Adrenal gland (tissue), 12 donors: ENCODE measurements around the gene CRAT. TPM values are rescaled to one million over a fixed set of nuclear protein-coding genes. Genes with fewer than 3 reads are reported as not detected.

Source experiments
- DNase-seq, 7 donors: peaks; one replicate each; pipeline ENCODE4 v3.0.0-alpha.2; 2019 to 2020
- H3K27ac ChIP-seq, 5 donors: fragments of 200-600 bp; sonication (generic) in 4 of 5; 1 replicate in 3 of 5; 2 replicates in 2 of 5; pipeline versions ENCODE4 v1.5.1 to v1.8.0; 2016 to 2020; ENCODE audit warnings: mild to moderate bottlenecking in 1 of 5
- H3K27me3 ChIP-seq: fragments of 200-600 bp; 2 replicates; pipeline ENCODE4 v1.8.0; 2021
- H3K36me3 ChIP-seq, 2 donors: fragments of 200-600 bp; replicated peaks in 1 of 2; 1 replicate in 1 of 2; 2 replicates in 1 of 2; pipeline versions ENCODE4 v1.5.1 to v1.8.0; 2018 to 2022
- H3K4me1 ChIP-seq, 2 donors: fragments of 200-600 bp; replicated peaks in 1 of 2; 1 replicate in 1 of 2; 2 replicates in 1 of 2; pipeline versions ENCODE4 v1.5.1 to v1.8.0; 2018 to 2021
- H3K4me3 ChIP-seq, 4 donors: fragments of 200-600 bp; sonication (generic) in 3 of 4; one replicate each; pipeline ENCODE4 v1.5.1; 2016 to 2018
- H3K9me3 ChIP-seq, 3 donors: fragments of 200-600 bp; sonication (generic) in 1 of 3; replicated peaks in 1 of 3; 1 replicate in 2 of 3; 2 replicates in 1 of 3; pipeline versions ENCODE4 v1.5.1 to v1.8.0; 2016 to 2021
- CTCF ChIP-seq, 6 experiments: fragments of 450-650 bp in 4 of 6; fragments of 200-600 bp in 2 of 6; sonication (generic) in 1 of 6; IDR thresholded peaks; 1 replicate in 5 of 6; 2 replicates in 1 of 6; pipeline versions ENCODE4 v1.5.1 to v1.8.0; 2016 to 2021; ENCODE audit warnings: antibody characterized with exemption in 6 of 6, mild to moderate bottlenecking in 2 of 6, moderate library complexity in 1 of 6
- POLR2A ChIP-seq, 2 donors: fragments of 450-650 bp; IDR thresholded peaks; one replicate each; pipeline ENCODE4 v1.6.1; 2017; ENCODE audit warnings: antibody characterized with exemption in 2 of 2, mild to moderate bottlenecking in 2 of 2, moderate library complexity in 1 of 2
- WGBS, 4 donors: extraction: QIAGEN DNeasy Blood & Tissue Kit in 2 of 4; methylation state at CpG; one replicate each; pipeline versions ENCODE4 v1.1.5 to v1.1.7; 2013 to 2017; 5-methylcytosine and 5-hydroxymethylcytosine counted together
- intact Hi-C, 2 donors: fragments of 100-400 bp; cut with DNase I; formaldehyde crosslinking; loops; one replicate each; pipeline versions ENCODE4 v1.14.1 to v1.15.0; 2022 to 2023
- polyA plus RNA-seq, 3 donors: library from polyadenylated mRNA; stranded (reverse); fragments of 200-250 nt in 2 of 3; fragments of 350-450 nt in 1 of 3; fragmentation: Illumina TruSeq in 1 of 3; extraction: RNeasy Lipid Tissue Mini Kit (QIAGEN cat#74804) in 1 of 3; gene quantifications; one replicate each; pipeline ENCODE4 v1.2.3, GENCODE V29; 2013 to 2014
- total RNA-seq, 9 donors: library from RNA; depleted of rRNA in 4 of 9; stranded (reverse); fragments of >200 nt in 4 of 9; fragments of 120-200 nt in 1 of 9; fragmentation: NEBNext Ultra II Directional in 1 of 9; extraction: Animal tissue kit (Norgen Biotek cat#: 25700) in 1 of 9; gene quantifications; one replicate each; pipeline versions ENCODE4 v1.1.0 to v1.2.4, GENCODE V29; 2013 to 2023
- donor health status: healthy with polysubstance abuse.
- donor health status: Bipolar disorder and iron deficiency.
- donor health status: DM: yes; HTN: yes; CAD: no.
- donor health status: DM: no; HTN: no; CAD: no.
- donor health status: DM: no; HTN: no; CAD: no.
- donor health status: DM: yes; HTN: yes; CAD: no.

The CRAT gene
- total and polyA plus RNA-seq, 12 donors = 26.8 to 144 (median 91.2) TPM

DNA sequence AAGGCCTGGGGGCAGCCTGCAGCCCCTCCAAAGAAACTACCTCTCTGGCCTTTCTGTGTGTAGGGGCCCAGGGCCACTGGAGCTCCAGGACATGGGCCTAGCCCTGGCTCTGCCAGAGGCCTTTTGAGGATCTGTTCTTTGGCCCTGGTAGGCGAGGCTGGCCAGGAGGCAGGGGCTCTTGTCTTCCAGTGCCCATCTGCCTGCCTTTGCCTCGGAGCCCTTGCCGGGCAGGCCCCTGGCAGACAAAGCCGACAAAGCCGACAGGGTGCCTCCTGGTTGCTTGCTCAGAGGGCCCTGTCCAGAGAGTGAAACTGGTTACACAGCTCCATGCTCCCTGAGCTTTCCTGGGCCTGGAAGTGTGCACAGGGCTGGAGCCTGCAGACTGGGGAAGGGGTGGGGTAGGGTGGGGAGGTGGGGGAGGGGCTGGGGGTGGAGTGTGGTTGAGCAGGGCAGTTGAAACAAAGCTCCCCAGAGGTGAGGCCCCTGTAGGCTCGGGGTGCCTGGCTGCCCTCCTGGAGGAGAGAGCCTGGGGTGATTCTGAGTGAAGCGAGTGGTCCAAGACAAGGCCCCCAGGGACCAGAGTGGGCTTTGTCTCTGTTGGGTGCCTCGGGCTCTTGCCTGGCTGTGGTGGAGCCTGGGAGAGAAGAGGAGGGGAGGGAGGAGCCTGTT is 29.9 kb upstream of the CRAT start:
- 14 to 50% (median 15%) methylated on average over 1 to 8 of the region's 8 CpGs for WGBS, 4 donors

DNA sequence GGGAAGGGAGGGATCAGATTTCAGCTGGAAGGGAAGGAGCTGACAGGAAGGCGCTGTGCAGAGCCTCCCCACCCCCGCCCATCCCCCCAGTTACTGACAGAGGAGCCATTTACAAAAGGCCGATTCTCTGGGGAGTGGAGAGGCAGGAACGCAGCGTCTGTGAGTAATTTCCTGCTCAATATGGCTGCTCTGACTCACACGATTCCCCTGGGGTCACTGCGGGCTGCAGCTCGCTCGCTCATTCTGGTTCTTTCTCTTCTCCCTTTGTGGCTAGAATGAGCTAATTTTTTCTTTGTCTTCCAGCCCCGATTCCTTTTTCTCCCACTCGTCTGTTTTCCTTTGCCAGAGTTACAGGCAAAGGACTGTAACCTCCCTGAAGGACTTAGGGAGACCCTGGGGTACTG is 29.4 kb upstream of the CRAT start:
- DNase-seq = peak; percentile 90 to 98 (median 97)
- Histone ChIP-seq H3K4me1 (peaks cover 57 to 78% of the 10 kb centered on the region in 2 donors), H3K27ac (peak overlapping the region; percentile 98 to 100 (median 100)), H3K27me3 (no peaks in the 10 kb centered on the region), H3K4me3 (peak overlapping the region in 3 of 4 donors; percentile 26 to 50 (median 45)), H3K36me3 (peaks cover 0 to 46% of the 10 kb centered on the region in 2 donors), H3K9me3 (no peaks in the 10 kb centered on the region)
- intact Hi-C loops = loop anchor here (5.0 to 10.0 kb wide), 4 partner anchors 32 to 595 kb away; no protein-coding TSS in a partner anchor
- TF ChIP-seq POLR2A (IDR thresholded peaks at IDR 0.05) (peak; percentile 20 to 83), CTCF (IDR thresholded peaks at IDR 0.05) (no peak)
- WGBS, 4 donors = 0 to 1% (median 0%) methylated on average over 11 of the region's 11 CpGs

More for the DNA sequence above, 29.9 kb upstream of the CRAT start:
- H3K27ac ChIP-seq = peak overlapping the region; percentile 98 to 100 (median 100)
- peak in 1 of 6 experiments; percentile 5 for TF ChIP-seq CTCF (IDR thresholded peaks at IDR 0.05)
- TF ChIP-seq POLR2A (IDR thresholded peaks at IDR 0.05) = no peak
- H3K27me3 ChIP-seq = no peaks in the 10 kb centered on the region
- H3K4me1 ChIP-seq = peaks cover 62 to 83% of the 10 kb centered on the region in 2 donors
- no peaks in the 10 kb centered on the region for H3K9me3 ChIP-seq
- intact Hi-C loops = loop anchor here in 1 of 2 donors (10.0 kb wide), 1 partner anchor 344 kb away; no protein-coding TSS in a partner anchor
- peak in 6 of 7 donors; percentile 43 to 72 (median 54) for DNase-seq
- H3K36me3 ChIP-seq = peaks cover 0 to 42% of the 10 kb centered on the region in 2 donors
- H3K4me3 ChIP-seq = peak overlapping the region in 3 of 4 donors; percentile 26 to 50 (median 45)

GRCh38 chr9:129139233-129139992 is 28.8 kb upstream of the CRAT start:
- peak; percentile 84 to 94 (median 89) for DNase-seq
- Histone ChIP-seq H3K9me3 (no peaks in the 10 kb centered on the region), H3K36me3 (peaks cover 0 to 47% of the 10 kb centered on the region in 2 donors), H3K4me3 (peak overlapping the region in 3 of 4 donors; percentile 12 to 50 (median 30)), H3K27me3 (no peaks in the 10 kb centered on the region), H3K27ac (peak overlapping the region; percentile 98 to 100 (median 100)), H3K4me1 (peaks cover 54 to 72% of the 10 kb centered on the region in 2 donors)
- WGBS, 4 donors = 4 to 7% (median 5%) methylated on average over 10 to 13 of the region's 13 CpGs
- intact Hi-C loops = loop anchor here (5.0 to 10.0 kb wide), 3 partner anchors 33 to 595 kb away; no protein-coding TSS in a partner anchor
- TF ChIP-seq POLR2A (IDR thresholded peaks at IDR 0.05) (no peak), CTCF (IDR thresholded peaks at IDR 0.05) (peak; percentile 94 to 99 (median 96))
